Naive B cell (primary cell): ENCODE measurements around the gene TRPC1. TPM values are rescaled to one million over a fixed set of nuclear protein-coding genes. Genes with fewer than 3 reads are reported as not detected.
"Not testable (repeated sequence)": the region's sequence is repeated elsewhere in the genome, so short reads cannot be mapped to it uniquely, and the experiment has no call there.

Source experiments
- ATAC-seq, 2 donors: fragments of 150-1000 bp; cut with Tn5 transposase; 2 replicates each; pipeline ENCODE4 v1.10.0; 2021; ENCODE audit warnings: low read depth in 2 of 2, mild to moderate bottlenecking in 2 of 2, moderate library complexity in 2 of 2
- DNase-seq: peaks from one replicate; pipeline ENCODE4 v3.0.0; 2022
- H3K27ac Mint-ChIP-seq, 6 donors: one replicate each; pipeline ENCODE4 v1.8.0; 2020 to 2022; ENCODE audit warnings: mild to moderate bottlenecking in 6 of 6, mixed read lengths in 6 of 6, moderate library complexity in 5 of 6, inconsistent platforms in 2 of 6
- H3K27me3 Mint-ChIP-seq, 3 donors: one replicate each; pipeline ENCODE4 v1.8.0; 2021 to 2022; ENCODE audit warnings: mixed read lengths in 3 of 3, mild to moderate bottlenecking in 1 of 3
- H3K36me3 Mint-ChIP-seq, 2 donors: one replicate each; pipeline ENCODE4 v1.8.0; 2020 to 2022; ENCODE audit warnings: mixed read lengths in 2 of 2, inconsistent platforms in 1 of 2, mild to moderate bottlenecking in 1 of 2
- H3K4me1 Mint-ChIP-seq, 3 donors: one replicate each; pipeline ENCODE4 v1.8.0; 2020 to 2022; ENCODE audit warnings: mixed read lengths in 3 of 3, inconsistent platforms in 1 of 3, mild to moderate bottlenecking in 1 of 3, moderate library complexity in 1 of 3
- H3K4me3 Mint-ChIP-seq, 8 donors: one replicate each; pipeline ENCODE4 v1.8.0; 2020 to 2022; ENCODE audit warnings: mild to moderate bottlenecking in 8 of 8, mixed read lengths in 8 of 8, moderate library complexity in 8 of 8, inconsistent platforms in 2 of 8
- H3K9me3 Mint-ChIP-seq, 7 donors: one replicate each; pipeline ENCODE4 v1.8.0; 2020 to 2022; ENCODE audit warnings: mixed read lengths in 7 of 7, mild to moderate bottlenecking in 5 of 7, inconsistent platforms in 2 of 7, moderate library complexity in 1 of 7
- polyA plus RNA-seq, 6 donors: library from polyadenylated mRNA; unstranded; fragments of 300-500 nt; fragmentation: Illumina TruSeq; gene quantifications; one replicate each; pipeline ENCODE4 v1.2.3, GENCODE V29; 2021; ENCODE audit warnings: low read depth in 6 of 6

TRPC1 gene
- polyA plus RNA-seq, 6 donors from 2014 or later: 0.25 to 1.1 (median 0.35) TPM; not detected in 1

- ATAC-seq (peak; percentile 2 to 6), DNase-seq (no peak)
- Mint-ChIP-seq H3K36me3 (no peaks in the 10 kb centered on the region), H3K27ac (peak overlapping the region in 4 of 6 donors; percentile 68 to 89 (median 81)), H3K9me3 (peaks cover 0 to 8% (median 3%) of the 10 kb centered on the region in 7 donors), H3K27me3 (peaks cover 5 to 29% (median 13%) of the 10 kb centered on the region in 3 donors), H3K4me3 (peak overlapping the region; percentile 84 to 94 (median 88)), H3K4me1 (peaks cover 5 to 8% (median 7%) of the 10 kb centered on the region in 3 donors)
Observed at GRCh38 chr3:142724682-142725356, 985 bp downstream of the TRPC1 start.

GRCh38 chr3:142725357-142725739 lies 1.5 kb downstream of the TRPC1 start:
- Mint-ChIP-seq H3K27me3 (peaks cover 0 to 24% (median 10%) of the 10 kb centered on the region in 3 donors), H3K27ac (peak overlapping the region in 2 of 6 donors; percentile 21 to 84)

GRCh38 chr3:142726017-142726416 lies 2.2 kb downstream of the TRPC1 start:
- peaks cover 0 to 20% (median 9%) of the 10 kb centered on the region in 3 donors for H3K27me3 Mint-ChIP-seq
- peak overlapping the region in 2 of 8 donors; percentile 87 to 88 for H3K4me3 Mint-ChIP-seq
- ATAC-seq (no peak), DNase-seq (no peak)
- peaks cover 5 to 8% (median 7%) of the 10 kb centered on the region in 3 donors for H3K4me1 Mint-ChIP-seq
- H3K36me3 Mint-ChIP-seq: no peaks in the 10 kb centered on the region
- H3K9me3 Mint-ChIP-seq: peaks cover 0 to 8% (median 3%) of the 10 kb centered on the region in 7 donors
- no peak overlapping the region for H3K27ac Mint-ChIP-seq

More at GRCh38 chr3:142725357-142725739, 1.5 kb downstream of the TRPC1 start:
- H3K4me1 Mint-ChIP-seq: peaks cover 5 to 8% (median 7%) of the 10 kb centered on the region in 3 donors
- H3K9me3 Mint-ChIP-seq: peaks cover 0 to 8% (median 3%) of the 10 kb centered on the region in 7 donors
- no peak for DNase-seq
- H3K36me3 Mint-ChIP-seq: no peaks in the 10 kb centered on the region
- H3K4me3 Mint-ChIP-seq: peak overlapping the region; percentile 11 to 94 (median 86)
- ATAC-seq: no peak

GRCh38 chr3:142732066-142732465 lies 8.2 kb downstream of the TRPC1 start:
- Mint-ChIP-seq H3K27ac (peak overlapping the region in 2 of 6 donors; percentile 36 to 44), H3K4me1 (no peaks in the 10 kb centered on the region), H3K9me3 (no peaks in the 10 kb centered on the region), H3K27me3 (no peaks in the 10 kb centered on the region), H3K4me3 (no peak overlapping the region), H3K36me3 (no peaks in the 10 kb centered on the region)
- no peak for DNase-seq
- no peak for ATAC-seq

- ATAC-seq (no peak), DNase-seq (no peak)
- H3K27ac Mint-ChIP-seq: no peak overlapping the region
- H3K36me3 Mint-ChIP-seq: no peaks in the 10 kb centered on the region
- no peaks in the 10 kb centered on the region for H3K4me1 Mint-ChIP-seq
- no peak overlapping the region for H3K4me3 Mint-ChIP-seq
- H3K9me3 Mint-ChIP-seq: no peaks in the 10 kb centered on the region
- no peaks in the 10 kb centered on the region for H3K27me3 Mint-ChIP-seq
Observed at GRCh38 chr3:142734834-142735233, 11.0 kb downstream of the TRPC1 start.

GRCh38 chr3:142735462-142735861 lies 11.6 kb downstream of the TRPC1 start:
- Mint-ChIP-seq H3K9me3 (no peaks in the 10 kb centered on the region), H3K36me3 (no peaks in the 10 kb centered on the region), H3K4me3 (no peak overlapping the region), H3K27me3 (no peaks in the 10 kb centered on the region), H3K4me1 (no peaks in the 10 kb centered on the region), H3K27ac (no peak overlapping the region)
- no peak for ATAC-seq
- no peak for DNase-seq

GRCh38 chr3:142738396-142738795 lies 14.6 kb downstream of the TRPC1 start:
- ATAC-seq: no peak
- Mint-ChIP-seq H3K27ac (no peak overlapping the region), H3K36me3 (no peaks in the 10 kb centered on the region), H3K27me3 (no peaks in the 10 kb centered on the region), H3K9me3 (no peaks in the 10 kb centered on the region), H3K4me1 (no peaks in the 10 kb centered on the region), H3K4me3 (no peak overlapping the region)
- no peak for DNase-seq

GRCh38 chr3:142746646-142747045 lies 22.8 kb downstream of the TRPC1 start:
- Mint-ChIP-seq H3K4me1 (no peaks in the 10 kb centered on the region), H3K36me3 (peaks cover 0 to 5% of the 10 kb centered on the region in 2 donors), H3K9me3 (peaks cover 0 to 9% (median 2%) of the 10 kb centered on the region in 7 donors), H3K4me3 (no peak overlapping the region), H3K27ac (no peak overlapping the region), H3K27me3 (no peaks in the 10 kb centered on the region)
- DNase-seq (no peak), ATAC-seq (no peak)

- DNase-seq, H3K4me1 Mint-ChIP-seq, H3K27ac Mint-ChIP-seq, H3K27me3 Mint-ChIP-seq, ATAC-seq, H3K36me3 Mint-ChIP-seq, H3K4me3 Mint-ChIP-seq, H3K9me3 Mint-ChIP-seq: not testable (repeated sequence)
Observed at GRCh38 chr3:142750531-142750930, 26.7 kb downstream of the TRPC1 start.

- H3K4me3 Mint-ChIP-seq, H3K4me1 Mint-ChIP-seq, H3K9me3 Mint-ChIP-seq, H3K36me3 Mint-ChIP-seq, DNase-seq, H3K27me3 Mint-ChIP-seq, ATAC-seq, H3K27ac Mint-ChIP-seq: not testable (repeated sequence)
Observed at GRCh38 chr3:142752605-142753004, 28.8 kb downstream of the TRPC1 start.

GRCh38 chr3:142754494-142754893 lies 30.7 kb downstream of the TRPC1 start:
- Mint-ChIP-seq H3K27ac (no peak overlapping the region), H3K4me3 (no peak overlapping the region), H3K4me1 (no peaks in the 10 kb centered on the region), H3K36me3 (no peaks in the 10 kb centered on the region), H3K27me3 (no peaks in the 10 kb centered on the region), H3K9me3 (peaks cover 0 to 9% (median 1%) of the 10 kb centered on the region in 7 donors)
- no peak for ATAC-seq
- no peak for DNase-seq

- no peak for DNase-seq
- peaks cover 24 to 30% of the 10 kb centered on the region in 2 donors for H3K36me3 Mint-ChIP-seq
- H3K9me3 Mint-ChIP-seq: peaks cover 0 to 33% (median 15%) of the 10 kb centered on the region in 7 donors
Observed at GRCh38 chr3:142768338-142768737, 44.5 kb downstream of the TRPC1 start.

GRCh38 chr3:142777927-142778326 lies 54.1 kb downstream of the TRPC1 start:
- no peak overlapping the region for H3K4me3 Mint-ChIP-seq
- no peak for DNase-seq
- no peak overlapping the region for H3K27ac Mint-ChIP-seq
- H3K9me3 Mint-ChIP-seq: peaks cover 0 to 3% (median 0%) of the 10 kb centered on the region in 7 donors
- no peaks in the 10 kb centered on the region for H3K4me1 Mint-ChIP-seq
- H3K27me3 Mint-ChIP-seq: peaks cover 0 to 2% (median 0%) of the 10 kb centered on the region in 3 donors
- no peak for ATAC-seq
- no peaks in the 10 kb centered on the region for H3K36me3 Mint-ChIP-seq

More at GRCh38 chr3:142768338-142768737, 44.5 kb downstream of the TRPC1 start:
- no peak overlapping the region for H3K4me3 Mint-ChIP-seq
- H3K27ac Mint-ChIP-seq: peak overlapping the region in 1 of 6 donors; percentile 2
- no peak for ATAC-seq
- H3K4me1 Mint-ChIP-seq: no peaks in the 10 kb centered on the region
- H3K27me3 Mint-ChIP-seq: peaks cover 0 to 5% (median 0%) of the 10 kb centered on the region in 3 donors

GRCh38 chr3:142778541-142778940 lies 54.7 kb downstream of the TRPC1 start:
- Mint-ChIP-seq H3K4me3 (no peak overlapping the region), H3K9me3 (peaks cover 0 to 3% (median 0%) of the 10 kb centered on the region in 7 donors), H3K4me1 (no peaks in the 10 kb centered on the region), H3K27me3 (no peaks in the 10 kb centered on the region), H3K36me3 (peaks cover 0 to 3% of the 10 kb centered on the region in 2 donors), H3K27ac (no peak overlapping the region)
- no peak for ATAC-seq
- no peak for DNase-seq
